Medulla oblongata (tissue), 1 donor: Measurements from ENCODE around the gene GPRC5B.
A peak's percentile ranks its signal among the peaks of the same experiment; 100 is the strongest.

Source experiments
- DNase-seq: peaks from one replicate; pipeline ENCODE4 v3.0.0-alpha.2; 2015; ENCODE audit errors: extremely low spot score

GPRC5B gene

GRCh38 chr16:19884611-19885450, at the start of gene GPRC5B:
TSS of gene GPRC5B (minus strand) at chr16:19884848. CDS start at chr16:19872845, 12,003 bp downstream.
- peak; percentile 76 for DNase-seq

- no peak for DNase-seq
Observed at GRCh38 chr16:19933740-19934139, 49.1 kb upstream of the GPRC5B start.

- no peak for DNase-seq
Observed at GRCh38 chr16:19929062-19929511, 44.4 kb upstream of the GPRC5B start.

GRCh38 chr16:19928432-19928831, 43.8 kb upstream of the GPRC5B start:
- no peak for DNase-seq

- DNase-seq: no peak
Observed at GRCh38 chr16:19926449-19927390, 42.1 kb upstream of the GPRC5B start.

- no peak for DNase-seq
Observed at GRCh38 chr16:19923396-19923795, 38.7 kb upstream of the GPRC5B start.

GRCh38 chr16:19919142-19919541, 34.5 kb upstream of the GPRC5B start:
- no peak for DNase-seq

- no peak for DNase-seq
Observed at GRCh38 chr16:19916064-19916463, 31.4 kb upstream of the GPRC5B start.

- DNase-seq: no peak
Observed at GRCh38 chr16:19914877-19915276, 30.2 kb upstream of the GPRC5B start.

- no peak for DNase-seq
Observed at GRCh38 chr16:19913340-19913645, 28.6 kb upstream of the GPRC5B start.

- no peak for DNase-seq
Observed at GRCh38 chr16:19912455-19913339, 28.0 kb upstream of the GPRC5B start.

- DNase-seq: no peak
Observed at GRCh38 chr16:19911747-19912454, 27.3 kb upstream of the GPRC5B start.

- no peak for DNase-seq
Observed at GRCh38 chr16:19911204-19911603, 26.6 kb upstream of the GPRC5B start.

- no peak for DNase-seq
Observed at GRCh38 chr16:19909750-19910322, 25.2 kb upstream of the GPRC5B start.

- DNase-seq: no peak
Observed at GRCh38 chr16:19908921-19909320, 24.3 kb upstream of the GPRC5B start.

- DNase-seq: peak; percentile 67
Observed at GRCh38 chr16:19907161-19907992, 22.7 kb upstream of the GPRC5B start.

GRCh38 chr16:19901164-19901563, 16.5 kb upstream of the GPRC5B start:
- no peak for DNase-seq

GRCh38 chr16:19899605-19899955, 14.9 kb upstream of the GPRC5B start:
- no peak for DNase-seq

- peak; percentile 74 for DNase-seq
Observed at GRCh38 chr16:19898924-19899604, 14.4 kb upstream of the GPRC5B start.
